Mucosa of stomach (tissue), 1 donor: ENCODE results near the gene ARHGAP40.

ENCODE experiments used
- H3K27me3 ChIP-seq: one replicate; pipeline ENCODE4 v1.7.0; 2013; ENCODE audit warnings: mild to moderate bottlenecking, low read length; ENCODE audit not compliant: control insufficient read depth, insufficient read depth
- H3K36me3 ChIP-seq: one replicate; pipeline ENCODE4 v1.7.0; 2013; ENCODE audit warnings: low read length; ENCODE audit not compliant: control insufficient read depth, insufficient read depth
- H3K4me1 ChIP-seq: one replicate; pipeline ENCODE4 v1.7.0; 2013; ENCODE audit warnings: mild to moderate bottlenecking, low read length; ENCODE audit not compliant: control insufficient read depth, insufficient read depth
- H3K4me3 ChIP-seq: one replicate; pipeline ENCODE4 v1.7.0; 2013; ENCODE audit warnings: low read length
- H3K9ac ChIP-seq: one replicate; pipeline ENCODE4 v1.7.0; 2013; ENCODE audit warnings: mild to moderate bottlenecking, low read length, moderate library complexity
- H3K9me3 ChIP-seq: one replicate; pipeline ENCODE4 v1.7.0; 2013; ENCODE audit warnings: mild to moderate bottlenecking, low read length, moderate library complexity; ENCODE audit not compliant: control insufficient read depth
- donor health status: Pancreatic carcinoma.

The ARHGAP40 gene

DNA sequence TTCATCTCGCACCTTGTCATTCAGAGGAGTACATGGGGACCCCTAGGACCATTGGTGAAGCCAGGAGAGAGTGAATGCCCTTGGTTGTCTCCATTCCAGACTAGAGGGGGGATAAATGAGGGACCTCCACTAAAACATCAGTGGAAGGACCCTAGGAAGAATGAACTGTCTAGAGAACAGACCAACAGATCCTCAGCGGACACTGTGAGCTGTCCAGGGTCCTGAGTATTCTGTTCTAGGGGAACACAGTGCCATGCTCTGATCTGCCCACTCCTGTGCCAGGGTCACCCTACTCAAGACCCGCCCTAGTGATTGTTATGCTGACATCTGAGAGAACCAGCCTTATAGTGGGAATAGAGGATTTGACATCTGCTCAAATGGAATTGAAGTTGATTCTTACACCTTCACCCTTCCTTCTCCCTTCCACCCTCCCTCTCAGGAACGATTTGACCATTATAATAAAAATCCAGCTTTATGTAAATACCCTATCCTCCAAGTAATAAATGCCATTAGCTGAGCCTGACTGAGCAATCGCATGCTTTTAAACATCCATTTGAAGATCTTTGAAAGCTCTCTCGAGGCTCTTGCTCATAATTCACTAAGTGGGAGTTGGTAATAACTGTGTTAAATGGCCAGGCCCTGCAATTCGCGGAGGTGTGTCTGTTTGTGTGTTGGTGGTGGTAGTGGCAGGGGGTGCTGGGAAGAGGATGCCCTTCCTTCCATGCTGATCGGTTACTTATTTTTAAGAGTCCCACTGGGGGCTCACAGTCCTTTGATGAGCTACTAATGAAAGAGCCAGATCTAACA is 79.1 kb downstream of the ARHGAP40 start:
- H3K4me3 ChIP-seq, result no peak overlapping the region
- H3K36me3 ChIP-seq, result no peaks in the 10 kb centered on the region
- no peak overlapping the region for H3K9ac ChIP-seq
- no peaks in the 10 kb centered on the region for H3K4me1 ChIP-seq
- H3K9me3 ChIP-seq, result no peaks in the 10 kb centered on the region
- H3K27me3 ChIP-seq, result no peaks in the 10 kb centered on the region

DNA sequence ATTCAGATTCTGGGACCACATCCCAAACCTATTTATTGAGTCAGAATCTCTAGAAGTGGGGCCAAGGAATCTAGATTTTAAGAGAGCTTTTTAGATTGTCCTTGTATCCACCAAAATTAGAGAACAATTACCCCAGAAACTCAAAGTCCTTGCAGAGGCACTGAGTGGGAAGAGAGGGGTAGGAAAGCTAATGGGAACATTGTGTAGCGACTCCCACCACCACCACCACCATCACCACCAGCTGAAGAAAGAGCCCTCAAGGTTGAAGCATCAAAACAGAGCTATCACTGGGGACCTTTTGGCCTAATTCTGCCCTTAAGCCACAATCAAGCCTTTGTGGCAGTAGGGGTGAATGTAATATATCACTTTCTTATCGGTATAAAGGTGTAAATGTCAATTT is 83.7 kb downstream of the ARHGAP40 start:
- H3K4me1 ChIP-seq, result no peaks in the 10 kb centered on the region
- H3K27me3 ChIP-seq, result no peaks in the 10 kb centered on the region
- H3K9me3 ChIP-seq, result no peaks in the 10 kb centered on the region
- no peaks in the 10 kb centered on the region for H3K36me3 ChIP-seq
- H3K9ac ChIP-seq, result no peak overlapping the region
- H3K4me3 ChIP-seq, result no peak overlapping the region

- H3K4me3 ChIP-seq, result no peak overlapping the region
- H3K4me1 ChIP-seq, result no peaks in the 10 kb centered on the region
- H3K9ac ChIP-seq, result no peak overlapping the region
- no peaks in the 10 kb centered on the region for H3K27me3 ChIP-seq
- no peaks in the 10 kb centered on the region for H3K36me3 ChIP-seq
- H3K9me3 ChIP-seq, result no peaks in the 10 kb centered on the region
These were observed 84.4 kb downstream of the ARHGAP40 start for GRCh38 chr20:38685853-38686473.

- Histone ChIP-seq H3K36me3 (no peaks in the 10 kb centered on the region), H3K4me3 (no peak overlapping the region), H3K4me1 (no peaks in the 10 kb centered on the region), H3K9ac (no peak overlapping the region), H3K9me3 (no peaks in the 10 kb centered on the region), H3K27me3 (no peaks in the 10 kb centered on the region)
These were observed 91.1 kb downstream of the ARHGAP40 start for GRCh38 chr20:38692436-38693411.

DNA sequence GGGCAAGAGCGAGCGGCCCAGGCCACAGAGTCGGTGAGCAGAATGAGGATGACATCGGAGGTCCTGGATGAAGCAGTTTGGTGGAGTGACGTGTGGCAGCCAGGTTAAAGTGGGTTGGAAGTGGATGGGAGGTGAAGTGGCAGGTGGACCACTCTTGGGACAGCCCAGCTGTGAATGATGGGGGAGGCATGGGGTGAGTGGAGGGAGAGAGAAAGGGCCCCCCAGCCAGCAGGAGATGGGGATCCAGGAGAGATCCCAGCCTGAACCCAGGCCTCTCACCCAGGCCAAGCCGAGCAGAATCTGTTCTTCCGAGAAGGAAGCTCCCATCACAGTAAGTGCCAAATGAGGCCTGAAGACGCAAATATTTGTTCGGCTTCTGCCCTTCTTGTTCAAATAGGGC is 95.7 kb downstream of the ARHGAP40 start:
- Histone ChIP-seq H3K36me3 (no peaks in the 10 kb centered on the region), H3K9me3 (no peaks in the 10 kb centered on the region), H3K27me3 (no peaks in the 10 kb centered on the region), H3K4me3 (no peak overlapping the region), H3K9ac (no peak overlapping the region), H3K4me1 (no peaks in the 10 kb centered on the region)

GRCh38 chr20:38698541-38698940 is 96.9 kb downstream of the ARHGAP40 start:
- H3K9ac ChIP-seq, result no peak overlapping the region

DNA sequence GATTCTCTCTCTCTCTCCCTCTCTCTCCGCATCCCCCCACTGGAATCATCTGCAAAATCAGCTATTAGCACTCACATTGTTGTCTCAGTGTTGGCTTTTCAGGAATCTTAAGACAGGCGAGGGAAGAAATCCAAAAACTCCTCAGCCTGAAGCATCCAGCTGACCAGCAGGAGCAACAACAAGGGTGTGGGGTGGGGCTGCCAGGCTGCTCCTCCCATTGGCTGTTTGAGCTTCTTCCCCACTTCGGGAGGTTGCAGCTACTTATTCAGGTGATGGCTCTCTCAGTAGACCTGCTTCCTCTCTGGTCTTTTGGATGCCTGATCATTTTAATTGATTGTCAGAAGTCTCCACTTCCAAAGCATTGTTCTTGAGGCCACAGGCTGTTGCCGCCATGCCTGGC is 98.5 kb downstream of the ARHGAP40 start:
- Histone ChIP-seq H3K9ac (no peak overlapping the region), H3K4me1 (no peaks in the 10 kb centered on the region), H3K9me3 (no peaks in the 10 kb centered on the region), H3K4me3 (no peak overlapping the region), H3K27me3 (peaks cover 10% of the 10 kb centered on the region), H3K36me3 (no peaks in the 10 kb centered on the region)

More at GRCh38 chr20:38698541-38698940, 96.9 kb downstream of the ARHGAP40 start:
- no peak overlapping the region for H3K4me3 ChIP-seq
- H3K4me1 ChIP-seq, result no peaks in the 10 kb centered on the region
- H3K9me3 ChIP-seq, result no peaks in the 10 kb centered on the region
- no peaks in the 10 kb centered on the region for H3K36me3 ChIP-seq
- H3K27me3 ChIP-seq, result peaks cover 5% of the 10 kb centered on the region
